ENCODE results near the gene AKAP13. TPM values are rescaled to one million over a fixed set of nuclear protein-coding genes. Genes with fewer than 3 reads are reported as not detected.

The AKAP13 gene
- total RNA-seq, 1 experiment from 2014 or later, result 55.3 TPM

- DNase-seq (ENCODE audit: low read depth), result peak; percentile 74
These were observed 31.7 kb downstream of the AKAP13 start for GRCh38 chr15:85412066-85412465.

DNA sequence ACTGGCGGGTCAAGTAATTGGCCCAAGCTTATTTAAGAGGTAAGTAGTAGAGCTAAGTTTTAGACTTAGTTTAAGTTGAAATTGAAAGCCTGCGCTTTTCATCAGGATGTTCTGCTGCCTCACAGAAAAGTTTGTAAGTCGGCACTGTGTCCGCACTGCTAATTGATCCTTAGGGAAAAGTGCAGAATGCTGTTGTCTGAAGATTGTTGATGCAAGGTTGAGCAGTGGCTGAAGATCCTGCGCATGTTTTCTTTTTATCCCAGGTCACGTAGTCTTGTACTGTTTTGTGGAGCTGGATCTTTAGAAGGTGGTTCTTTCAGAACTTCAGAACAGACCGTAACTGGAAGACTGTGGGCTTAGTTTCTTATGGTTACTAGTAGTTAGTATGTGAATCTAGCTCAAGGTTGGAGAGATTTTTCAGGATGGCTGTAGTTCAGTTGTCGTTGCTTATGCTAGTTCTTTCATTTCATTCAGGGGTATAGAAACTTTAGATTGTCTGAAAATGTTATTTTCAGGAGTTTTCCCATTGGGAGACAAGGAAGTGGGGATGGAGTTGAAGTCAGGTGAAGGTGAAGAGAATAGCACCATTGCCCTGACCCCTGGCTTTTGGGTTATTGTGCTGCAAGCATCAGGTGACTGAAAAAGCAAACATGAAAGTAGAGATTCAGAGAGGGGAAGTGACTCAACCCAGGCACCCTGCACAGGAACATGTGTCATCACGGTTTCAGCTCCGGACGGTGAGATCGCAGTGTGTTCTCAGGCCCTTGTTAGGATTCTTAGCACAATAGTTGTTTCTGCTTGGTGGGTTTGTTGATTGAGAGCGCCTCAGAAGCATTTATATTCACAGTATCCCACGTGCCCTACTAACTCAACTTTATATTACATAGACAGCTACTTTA is 32.8 kb downstream of the AKAP13 start:
- peak; percentile 96 for DNase-seq (ENCODE audit: low read depth)

GRCh38 chr15:85414037-85414436 is 33.6 kb downstream of the AKAP13 start:
- no peak for DNase-seq (ENCODE audit: low read depth)

GRCh38 chr15:85414495-85414894 is 34.1 kb downstream of the AKAP13 start:
- DNase-seq (ENCODE audit: low read depth), result peak; percentile 48

GRCh38 chr15:85414991-85415390 is 34.6 kb downstream of the AKAP13 start:
- DNase-seq (ENCODE audit: low read depth), result no peak

- DNase-seq (ENCODE audit: low read depth), result no peak
These were observed 35.4 kb downstream of the AKAP13 start for GRCh38 chr15:85415783-85416182.

DNA sequence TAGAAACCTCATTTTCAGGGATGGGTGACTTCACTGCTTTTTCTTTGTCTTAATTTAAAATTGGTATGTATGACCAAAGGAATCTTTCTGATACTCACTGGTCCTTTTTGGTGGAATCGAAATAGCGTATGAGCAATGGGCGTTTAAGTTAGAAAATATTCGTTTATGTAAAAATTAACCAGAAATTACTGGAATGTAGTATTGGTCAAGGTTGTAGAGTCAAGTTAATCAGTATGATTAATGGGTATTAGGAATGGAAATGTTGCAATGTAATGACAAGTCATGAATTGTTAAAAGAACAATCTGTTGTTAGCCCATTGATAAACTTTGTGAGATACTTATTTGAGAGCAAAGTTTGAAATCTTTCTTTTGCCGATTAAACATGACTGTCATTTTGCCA is 36.9 kb downstream of the AKAP13 start:
- DNase-seq (ENCODE audit: low read depth), result no peak

GRCh38 chr15:85419161-85419560 is 38.8 kb downstream of the AKAP13 start:
- no peak for DNase-seq (ENCODE audit: low read depth)

DNA sequence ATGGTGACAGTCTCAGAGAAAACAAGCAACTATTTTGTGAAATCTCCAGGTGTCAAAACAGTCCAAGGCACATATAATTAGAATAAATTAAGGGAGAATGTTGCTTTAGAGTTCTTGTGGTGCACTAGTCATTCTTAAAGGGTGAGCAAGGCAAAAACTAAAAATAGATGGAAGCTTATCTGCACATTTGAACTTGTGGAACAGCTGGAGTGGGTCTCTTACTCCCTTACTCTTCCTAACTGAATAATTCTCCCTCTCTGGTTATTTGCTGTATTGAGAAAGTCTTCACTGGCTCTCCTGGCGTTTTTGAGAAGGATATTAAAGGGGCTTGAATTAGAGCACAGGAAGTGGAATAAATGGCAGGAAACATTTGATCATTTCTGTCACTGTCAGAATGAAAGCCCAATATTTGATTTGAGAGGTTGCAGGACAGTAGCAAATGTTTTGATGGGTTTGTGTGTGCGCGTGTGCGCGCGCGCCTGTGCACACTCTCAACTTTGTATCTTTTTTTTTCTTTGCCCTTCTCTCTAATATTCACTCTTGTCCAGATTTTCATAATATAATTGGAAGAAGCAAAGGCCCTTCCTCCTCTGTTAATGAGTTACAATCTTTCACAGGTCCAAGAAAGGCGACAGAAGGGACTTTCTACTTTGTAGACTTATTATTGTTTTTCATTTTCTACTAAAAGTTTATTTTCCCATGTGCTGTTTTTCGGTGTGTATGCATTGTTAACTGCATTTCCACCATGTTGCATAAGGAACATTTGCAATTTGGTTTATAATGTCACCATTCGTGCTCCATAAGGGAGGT is 40.9 kb downstream of the AKAP13 start:
- DNase-seq (ENCODE audit: low read depth), result peak; percentile 90

DNA sequence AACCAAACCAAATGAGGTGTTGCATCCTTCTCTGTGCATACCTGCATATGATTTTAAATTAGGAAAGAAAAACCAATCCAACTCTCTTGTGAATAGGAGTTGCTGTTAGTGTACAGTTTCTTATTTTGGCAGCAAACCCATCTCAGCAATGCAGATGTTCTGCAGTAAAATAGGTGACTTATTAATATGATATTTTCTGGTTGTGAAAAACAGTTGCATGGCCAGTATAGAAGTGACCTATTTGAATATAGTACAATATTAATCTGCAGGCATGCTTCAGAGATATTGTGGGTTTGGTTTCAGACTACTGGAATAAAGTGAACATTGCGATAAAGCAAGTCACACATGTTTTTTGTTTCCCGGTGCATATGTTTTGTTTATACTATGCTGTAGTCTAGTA is 42.2 kb downstream of the AKAP13 start:
- no peak for DNase-seq (ENCODE audit: low read depth)

DNA sequence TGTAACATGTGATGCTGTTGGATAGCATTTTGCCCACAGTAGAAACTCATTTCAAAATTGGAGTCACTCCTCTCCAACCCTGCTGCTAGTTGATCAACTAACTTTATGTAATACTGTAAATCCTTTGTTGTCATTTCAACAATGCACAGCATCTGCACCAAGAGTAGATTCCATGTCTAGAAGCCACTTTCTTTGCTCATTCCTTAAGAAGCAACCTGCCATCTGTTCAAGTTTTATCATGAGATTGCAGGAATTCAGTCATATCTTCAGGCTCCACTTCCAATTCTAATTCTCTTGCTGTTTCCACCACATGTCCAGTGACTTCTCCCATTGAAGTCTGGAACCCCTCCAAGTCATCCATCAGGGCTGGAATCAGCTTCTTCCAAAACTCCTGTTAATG is 42.9 kb downstream of the AKAP13 start:
- no peak for DNase-seq (ENCODE audit: low read depth)

GRCh38 chr15:85424154-85424553 is 43.8 kb downstream of the AKAP13 start:
- no peak for DNase-seq (ENCODE audit: low read depth)

- no peak for DNase-seq (ENCODE audit: low read depth)
These were observed 46.1 kb downstream of the AKAP13 start for GRCh38 chr15:85426481-85426880.

DNA sequence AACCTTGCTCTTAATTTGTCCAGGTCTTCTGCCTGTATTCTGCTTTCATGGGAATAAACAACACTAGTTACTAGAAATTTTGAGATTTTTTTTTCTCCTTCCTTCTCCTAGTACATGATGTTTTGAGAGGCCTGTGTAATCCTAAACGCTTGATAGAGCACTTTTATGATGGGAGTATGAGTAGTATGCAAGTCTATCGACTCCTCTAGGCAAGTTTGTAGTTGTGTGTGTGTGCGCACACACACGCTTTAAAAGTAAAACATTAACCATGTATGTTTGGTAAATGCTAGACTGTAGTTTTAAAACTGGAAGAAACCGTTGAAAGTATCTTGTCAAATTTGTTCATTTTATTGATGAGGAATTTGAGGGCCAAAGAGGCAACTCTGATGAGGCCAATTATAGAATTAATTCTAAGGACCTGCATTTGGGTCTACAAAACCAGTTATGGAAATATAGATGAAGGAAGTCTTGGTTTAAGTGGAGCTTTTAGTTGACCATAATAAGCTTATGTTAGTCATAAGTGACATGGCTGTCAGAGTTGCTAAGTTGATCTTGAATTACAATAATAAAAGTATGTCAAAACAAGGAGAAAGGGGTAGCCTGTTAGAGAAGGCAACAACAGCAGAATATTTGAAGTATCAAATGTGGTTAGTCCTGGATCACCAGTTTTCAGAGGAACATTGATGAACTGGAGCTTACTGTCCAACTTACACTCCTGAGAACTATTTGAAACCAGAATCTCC is 47.1 kb downstream of the AKAP13 start:
- no peak for DNase-seq (ENCODE audit: low read depth)

DNA sequence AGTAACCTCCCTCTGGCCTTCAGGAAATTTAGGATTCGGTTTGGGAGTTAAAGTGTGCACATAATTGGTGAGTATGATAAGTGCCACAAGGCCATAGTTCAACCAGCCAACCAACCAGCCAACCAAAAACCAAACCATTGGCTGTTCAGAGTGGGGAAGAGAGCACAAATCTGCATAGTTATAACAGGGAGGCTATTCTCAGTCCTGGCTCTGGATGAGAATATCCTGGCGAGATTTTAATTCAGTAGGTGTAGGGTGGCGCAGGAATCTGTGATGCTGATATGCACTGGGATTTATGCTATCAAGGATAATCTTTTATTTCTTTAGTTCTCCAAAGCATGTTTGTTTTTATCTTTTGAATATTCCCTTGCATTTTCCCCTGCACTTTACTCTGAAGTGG is 49.1 kb downstream of the AKAP13 start:
- DNase-seq (ENCODE audit: low read depth), result no peak

DNA sequence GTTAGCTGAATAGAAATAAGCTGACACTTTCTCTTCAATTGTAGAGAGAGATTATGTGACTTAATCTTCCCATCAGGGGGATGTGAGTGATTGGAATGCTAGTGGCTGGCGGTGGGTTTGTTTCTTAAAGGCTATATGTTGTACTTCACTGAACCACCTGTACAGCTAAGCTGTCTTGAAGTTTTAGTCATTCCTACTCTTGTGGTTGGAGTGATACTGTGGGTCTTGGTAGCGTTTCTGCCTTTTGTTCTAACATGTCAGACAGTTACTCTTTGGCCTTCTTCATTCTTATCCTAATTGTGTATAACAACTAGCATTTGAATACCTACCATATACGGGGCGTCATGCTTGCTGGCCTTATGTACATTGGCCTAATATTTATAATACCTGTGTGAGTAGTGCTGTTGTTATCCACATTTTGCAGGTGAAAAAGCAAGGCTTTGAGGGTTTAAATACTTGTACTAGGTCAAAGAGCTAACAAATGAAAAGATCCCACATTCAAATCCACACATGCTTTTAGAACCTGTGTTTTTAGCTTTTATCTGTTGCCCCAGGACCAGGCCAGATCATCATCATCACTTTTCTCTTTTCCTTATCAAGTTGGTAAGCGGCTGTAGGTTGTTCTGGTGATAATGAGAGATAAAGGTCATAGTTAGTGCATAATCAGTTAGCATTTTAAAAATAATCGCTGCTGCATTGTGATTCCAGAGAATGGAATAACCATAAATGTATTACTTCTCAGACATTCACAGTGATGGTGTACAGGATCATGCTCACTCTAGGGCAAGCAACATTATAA is 50.2 kb downstream of the AKAP13 start:
- no peak for DNase-seq (ENCODE audit: low read depth)

DNA sequence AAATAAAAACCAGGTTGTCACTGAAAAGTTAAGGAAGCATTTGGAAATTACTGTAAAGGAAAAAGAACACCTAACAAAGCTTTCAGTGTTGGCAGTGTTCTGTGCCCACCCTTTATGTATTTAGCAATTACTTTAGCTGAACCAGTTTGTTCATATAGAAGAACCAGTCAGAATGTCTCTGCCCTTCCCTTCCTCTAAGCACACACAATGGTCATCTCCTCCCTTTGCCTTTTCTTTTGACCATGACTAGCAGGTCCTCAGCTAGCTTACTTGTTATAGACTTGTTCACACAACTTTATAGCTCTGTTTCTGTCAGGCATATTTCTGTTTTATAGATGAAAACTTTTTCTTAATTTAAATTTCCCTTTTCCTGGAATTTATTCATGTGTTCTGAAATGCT is 59.6 kb downstream of the AKAP13 start:
- DNase-seq (ENCODE audit: low read depth), result no peak

GRCh38 chr15:85440451-85440850 is 60.0 kb downstream of the AKAP13 start:
- no peak for DNase-seq (ENCODE audit: low read depth)

GRCh38 chr15:85441854-85442253 is 61.5 kb downstream of the AKAP13 start:
- peak; percentile 36 for DNase-seq (ENCODE audit: low read depth)

- no peak for DNase-seq (ENCODE audit: low read depth)
These were observed 62.6 kb downstream of the AKAP13 start for GRCh38 chr15:85443046-85443445.

GRCh38 chr15:85443593-85444087 is 63.2 kb downstream of the AKAP13 start:
- peak; percentile 60 for DNase-seq (ENCODE audit: low read depth)
